ENCODE results near the gene PRAME.
"Not testable (repeated sequence)": the region's sequence is repeated elsewhere in the genome, so short reads cannot be mapped to it uniquely, and the experiment has no call there.

The PRAME gene

DNA sequence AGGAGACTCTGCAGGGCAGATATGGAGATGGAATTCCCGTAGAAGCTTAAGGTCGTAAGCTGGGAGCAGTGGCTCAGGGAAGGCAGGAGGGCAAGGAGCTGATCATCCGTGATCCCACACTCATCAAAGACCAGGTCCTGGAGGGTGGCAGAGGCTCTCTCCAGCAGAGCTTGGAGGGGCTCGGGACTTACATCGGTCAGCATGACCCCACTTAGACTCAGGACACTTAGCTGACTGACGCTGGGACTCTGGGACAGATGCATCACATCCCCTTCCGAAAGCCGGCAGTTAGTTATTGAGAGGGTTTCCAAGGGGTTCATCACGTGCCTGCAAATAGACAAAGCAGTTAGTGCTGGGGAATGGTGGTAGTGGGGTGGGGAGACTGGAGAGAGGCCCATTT is 10.7 kb downstream of the PRAME start:
- no peak for DNase-seq

- no peak for DNase-seq
Observed at GRCh38 chr22:22547692-22548300, 11.3 kb downstream of the PRAME start.

DNA sequence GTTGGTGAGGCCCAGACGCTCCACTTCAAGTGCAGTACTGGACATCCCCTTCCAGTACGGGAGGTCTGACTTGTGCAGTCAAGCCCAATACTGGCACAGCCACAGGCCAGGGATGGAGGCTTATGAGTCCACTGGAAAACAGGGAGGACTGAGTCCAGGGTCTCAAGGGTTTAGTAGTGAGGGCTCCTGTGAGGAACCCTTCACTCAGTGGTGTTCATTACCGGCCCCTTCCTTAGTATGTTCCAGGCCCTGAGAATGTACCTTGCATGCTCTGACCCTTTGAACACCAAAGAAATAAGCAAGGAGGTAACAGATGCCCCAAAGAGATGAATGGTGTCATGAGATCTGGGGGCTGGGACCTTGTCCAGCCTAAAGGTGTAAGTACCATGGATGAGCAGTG is 11.8 kb downstream of the PRAME start:
- DNase-seq = no peak

DNA sequence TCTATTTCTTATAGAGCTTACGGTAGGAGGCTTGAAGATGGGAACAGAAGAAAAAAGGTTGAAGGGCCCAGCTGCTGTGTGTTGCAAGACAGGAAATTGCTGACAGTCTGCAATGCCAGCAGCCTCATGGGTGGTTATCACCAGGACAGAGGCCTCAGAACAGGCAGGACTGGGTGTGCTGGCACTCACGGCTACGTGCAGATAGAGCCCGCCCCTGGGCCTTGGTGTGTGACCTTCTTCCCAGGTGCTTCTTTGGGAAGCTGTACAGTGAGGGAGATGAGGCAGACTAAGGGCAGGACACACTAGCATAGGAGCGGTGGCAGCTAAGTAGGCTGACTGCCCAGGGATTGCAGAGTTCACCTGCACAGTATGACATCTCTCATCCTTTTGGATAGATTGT is 12.6 kb downstream of the PRAME start:
- DNase-seq = no peak

GRCh38 chr22:22545084-22545483 is 14.0 kb downstream of the PRAME start:
- no peak for DNase-seq

- no peak for DNase-seq
Observed at GRCh38 chr22:22538226-22538989, 20.7 kb downstream of the PRAME start.

DNA sequence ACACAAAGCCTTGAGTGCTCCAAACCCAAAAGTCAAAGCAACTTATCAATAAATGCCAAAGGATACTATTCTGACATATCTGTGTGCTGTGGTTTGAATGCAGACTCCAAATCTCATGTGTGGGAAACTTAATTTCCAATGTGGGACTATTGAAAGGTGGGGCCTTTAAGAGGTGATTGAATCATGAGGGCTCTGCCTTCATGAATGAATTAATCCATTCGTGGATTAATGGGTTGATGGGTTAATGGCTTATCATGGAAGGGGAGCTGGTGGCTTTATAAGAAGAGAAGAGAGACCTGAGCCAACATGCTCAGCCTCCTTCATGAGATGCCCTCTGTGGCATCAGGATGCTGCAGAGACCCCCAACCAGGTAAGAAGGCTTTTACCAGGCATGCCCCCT is 22.1 kb downstream of the PRAME start:
- no peak for DNase-seq

DNA sequence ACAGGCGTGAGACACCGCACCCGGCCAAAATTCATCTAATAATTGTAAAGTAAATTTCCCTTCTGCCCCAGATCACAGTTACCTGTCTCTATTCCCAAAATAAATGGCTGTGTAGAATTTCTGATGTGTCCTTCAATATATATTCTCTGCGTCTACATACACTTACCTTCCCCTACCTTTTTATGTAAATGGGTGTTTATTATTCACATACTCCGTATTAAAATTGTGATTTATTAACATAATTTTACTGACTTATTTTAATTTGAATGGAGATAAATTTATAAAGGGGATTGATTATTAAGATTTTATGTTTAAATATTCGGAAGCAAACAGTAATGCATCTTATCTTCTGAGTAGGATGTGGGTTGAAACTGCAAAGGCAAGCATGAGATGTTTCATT is 22.6 kb downstream of the PRAME start:
- no peak for DNase-seq

GRCh38 chr22:22535662-22536061 is 23.4 kb downstream of the PRAME start:
- DNase-seq = no peak

DNA sequence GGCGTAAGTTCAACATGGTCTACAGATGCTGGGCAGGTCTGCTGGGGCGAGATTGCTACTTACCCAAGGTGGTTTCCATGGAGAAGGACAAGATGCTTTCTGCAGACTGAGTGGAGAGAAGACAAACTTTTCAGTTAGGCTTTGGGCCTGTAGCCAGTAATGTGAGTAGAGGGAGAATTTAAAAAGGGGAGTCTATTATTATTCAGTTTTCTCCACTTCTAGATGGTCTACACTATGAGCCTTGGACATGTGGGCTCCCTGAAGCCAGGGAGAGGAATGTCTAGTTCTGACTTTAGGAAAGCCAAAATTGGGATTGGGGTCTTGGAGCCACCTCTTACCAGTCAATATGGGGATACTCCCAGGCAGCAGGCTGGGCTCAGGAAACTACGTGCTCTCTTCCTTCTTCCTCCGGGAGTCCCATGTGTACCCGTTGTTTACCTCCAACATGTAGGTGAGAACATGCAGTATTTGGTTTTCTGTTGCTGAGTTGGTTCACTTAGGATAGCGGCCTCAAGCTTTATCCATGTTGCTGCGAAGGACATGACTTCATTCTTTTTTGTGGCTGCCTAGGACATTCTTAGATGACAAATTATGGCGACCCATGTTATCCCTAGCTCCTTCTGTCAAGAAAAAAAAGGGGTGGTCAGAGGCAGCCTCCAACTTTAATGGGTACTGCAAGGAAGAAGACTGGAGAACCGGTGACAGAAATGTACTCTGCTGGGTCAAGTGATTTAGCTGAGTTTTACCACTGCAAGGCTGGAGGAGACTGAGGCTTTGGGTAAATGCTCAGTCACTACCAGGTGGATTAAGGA is 24.3 kb downstream of the PRAME start:
- no peak for DNase-seq

DNA sequence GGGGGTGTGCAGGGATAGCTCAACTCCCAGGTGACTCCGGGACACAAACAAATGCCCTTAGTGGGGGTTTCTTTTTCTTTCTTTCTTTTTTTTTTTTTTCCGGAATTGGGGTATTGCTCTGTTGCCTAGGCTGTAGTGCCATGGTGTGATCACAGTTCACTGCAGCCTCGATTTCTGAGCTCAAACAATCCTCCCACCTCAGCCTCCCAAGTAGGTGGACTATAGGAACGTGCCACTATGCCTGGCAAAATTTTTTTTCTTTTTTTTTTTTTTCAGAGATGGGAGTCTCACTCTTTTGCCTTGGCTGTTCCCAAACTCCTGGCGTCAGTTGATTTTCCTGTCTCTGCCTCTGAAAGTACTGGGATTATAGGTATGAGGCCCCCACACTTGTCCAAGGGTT is 25.2 kb downstream of the PRAME start:
- DNase-seq = no peak

DNA sequence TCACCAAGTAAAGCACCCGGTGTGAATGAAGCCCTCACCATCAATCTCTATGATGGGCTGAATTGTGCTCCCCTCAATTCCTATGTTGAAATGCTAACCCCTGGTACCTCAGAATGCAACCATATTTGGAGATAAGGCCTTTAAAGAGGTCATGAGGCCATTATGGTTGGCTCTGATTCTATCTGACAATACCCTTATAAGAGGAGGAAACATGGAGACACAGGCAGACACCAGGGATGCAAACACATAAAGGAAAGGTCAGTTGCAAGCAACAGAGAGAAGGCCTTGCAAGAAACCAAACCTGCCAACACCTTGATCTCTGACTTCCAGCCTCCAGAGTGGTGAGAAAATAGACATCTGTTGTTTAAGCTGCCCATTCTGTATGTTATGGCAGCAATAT is 25.6 kb downstream of the PRAME start:
- DNase-seq = no peak

GRCh38 chr22:22532547-22533071 is 26.5 kb downstream of the PRAME start:
- DNase-seq = not testable (repeated sequence)

GRCh38 chr22:22531770-22532546 is 27.1 kb downstream of the PRAME start:
- no peak for DNase-seq

- no peak for DNase-seq
Observed at GRCh38 chr22:22528780-22529179, 30.3 kb downstream of the PRAME start.

DNA sequence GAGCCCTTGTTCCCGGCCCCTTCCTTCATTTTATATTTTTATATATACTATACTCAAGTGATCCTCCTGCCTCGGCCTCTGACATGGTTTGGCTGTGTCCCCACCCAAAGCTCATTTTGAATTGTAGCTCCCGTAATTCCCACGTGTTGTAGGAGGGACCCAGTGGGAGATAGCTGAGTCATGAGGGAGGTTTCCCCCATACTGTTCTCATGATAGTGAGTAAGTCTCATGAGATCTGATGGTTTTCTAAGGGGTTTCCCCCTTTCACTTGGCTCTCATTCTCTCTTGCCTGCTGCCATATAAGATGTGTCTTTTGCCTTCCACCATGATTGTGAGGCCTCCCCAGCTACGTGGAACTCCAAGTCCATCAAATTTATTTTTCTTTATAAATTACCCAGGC is 31.8 kb downstream of the PRAME start:
- no peak for DNase-seq

DNA sequence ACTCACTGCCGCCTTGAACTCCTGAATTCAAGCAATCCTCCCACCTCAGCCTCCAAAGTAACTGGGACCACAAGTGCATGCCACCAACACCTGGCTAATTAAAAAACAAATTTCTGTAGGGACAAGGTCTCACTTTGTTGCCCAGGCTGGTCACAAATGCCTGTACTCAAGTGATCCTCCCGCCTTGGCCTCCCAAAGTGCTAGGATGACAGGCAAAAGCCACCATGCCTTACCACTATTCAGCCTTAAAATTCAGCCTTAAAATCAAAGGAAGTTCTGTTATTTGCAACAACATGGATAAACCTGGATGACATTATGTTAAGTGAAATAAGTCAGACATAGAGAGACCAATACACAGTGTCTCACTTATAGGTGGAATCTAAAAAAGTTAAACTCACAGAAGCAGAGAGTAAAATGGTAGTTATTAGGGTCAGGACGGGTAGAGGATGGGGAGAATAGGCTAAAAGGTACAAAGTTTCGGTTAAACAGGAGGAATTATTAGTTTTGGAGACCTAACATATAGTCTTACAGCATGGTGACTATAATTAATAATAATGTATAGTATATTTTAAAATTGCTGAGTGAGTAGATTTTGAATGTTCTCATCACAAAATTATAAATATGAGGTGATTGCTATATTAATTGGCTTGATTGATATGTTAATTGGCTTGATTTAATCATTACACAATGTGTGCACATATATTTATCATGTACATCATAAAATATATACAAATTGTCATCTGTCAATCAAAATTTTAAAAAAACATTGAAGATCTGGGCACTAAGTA is 32.7 kb downstream of the PRAME start:
- no peak for DNase-seq

DNA sequence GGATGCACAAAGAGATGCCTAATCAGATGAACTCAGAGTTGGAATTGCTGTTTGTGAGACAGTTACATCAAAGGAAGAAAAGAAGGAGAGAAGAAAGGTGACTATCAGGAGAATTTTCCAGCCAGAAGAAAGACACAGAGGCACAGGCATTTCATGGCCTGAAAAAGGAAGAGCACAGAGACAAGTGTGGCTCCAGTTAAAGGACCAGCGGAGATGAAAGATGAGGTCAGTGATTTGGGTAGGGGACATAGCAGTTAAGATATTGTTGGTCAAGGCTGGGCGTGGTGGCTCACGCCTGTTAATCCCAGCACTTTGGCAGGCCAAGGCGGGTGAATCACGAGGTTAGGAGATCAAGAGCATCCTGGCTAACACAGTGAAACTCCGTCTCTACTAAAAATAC is 35.6 kb downstream of the PRAME start:
- no peak for DNase-seq

GRCh38 chr22:22521631-22522030 is 37.4 kb downstream of the PRAME start:
- no peak for DNase-seq

DNA sequence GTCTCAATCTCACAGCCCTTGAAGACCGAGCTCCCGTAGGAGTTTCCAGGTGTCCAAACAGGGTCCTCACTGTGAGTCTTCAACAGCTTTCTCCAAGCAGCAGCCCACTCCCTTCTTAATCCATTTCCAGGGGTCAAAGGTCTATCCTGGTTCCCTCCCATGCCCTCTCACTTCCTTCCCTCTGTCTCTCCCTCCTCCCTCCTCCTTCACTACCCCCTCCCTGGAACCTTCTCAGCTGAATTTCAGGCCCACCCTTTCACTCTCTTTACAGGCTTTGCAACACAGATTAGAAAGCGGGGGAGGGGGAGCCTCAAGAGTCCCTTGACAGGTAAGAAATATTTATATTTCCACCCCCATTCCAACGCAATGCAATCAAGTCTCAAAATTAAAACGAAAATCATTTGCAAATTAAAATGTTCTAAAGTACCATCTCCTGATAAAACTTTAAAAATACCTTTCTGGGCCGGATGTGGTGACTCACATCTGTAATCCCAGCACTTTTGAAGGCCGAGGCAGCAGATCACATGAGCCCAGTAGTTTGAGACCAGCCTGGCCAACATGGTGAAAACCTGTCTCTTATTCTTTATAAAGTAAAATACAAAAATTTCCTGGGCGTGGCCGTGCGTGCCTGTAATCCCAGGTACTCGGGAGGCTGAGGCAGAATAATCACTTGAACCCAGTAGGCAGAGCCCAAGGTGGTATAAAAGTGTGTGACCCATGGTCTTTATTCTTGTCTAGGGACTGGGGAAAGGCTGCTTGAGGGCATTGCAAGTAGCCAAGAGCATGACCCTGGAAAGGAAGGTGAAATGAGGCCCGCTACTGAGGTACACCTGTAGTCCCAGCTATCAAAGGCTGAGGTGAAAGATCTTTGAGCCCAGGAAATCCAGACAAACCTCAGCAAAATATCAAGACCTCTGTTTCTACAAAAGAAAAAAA is 38.1 kb downstream of the PRAME start:
- DNase-seq = no peak

Measured in fibroblast of skin of right biceps (primary cell).